ENCODE measurements around the gene INHBE. TPM values are rescaled to one million over a fixed set of nuclear protein-coding genes. Genes with fewer than 3 reads are reported as not detected.
"Not testable (repeated sequence)": the region's sequence is repeated elsewhere in the genome, so short reads cannot be mapped to it uniquely, and the experiment has no call there.

The INHBE gene
- total RNA-seq, 1 experiment from 2014 or later: 0.78 TPM

DNA sequence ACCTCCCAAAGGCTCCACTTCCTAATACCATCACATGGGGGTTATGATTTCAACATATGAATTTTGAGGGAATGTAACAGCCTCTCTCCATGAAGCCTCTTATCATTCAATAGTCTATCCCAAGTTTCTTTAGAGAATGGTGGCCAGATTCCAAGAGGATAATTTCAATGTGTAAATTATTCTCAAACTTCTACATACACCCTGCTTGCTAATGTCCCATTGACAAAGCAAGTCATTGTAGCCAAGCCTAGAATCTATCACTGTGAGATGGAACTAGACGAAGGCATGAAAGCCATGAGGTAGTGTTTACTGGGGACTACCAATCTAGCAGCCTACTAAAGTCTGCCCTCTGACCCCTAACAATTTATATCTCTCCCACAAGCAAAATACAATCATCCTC, 16.7 kb upstream of the INHBE start:
- no peak for DNase-seq (ENCODE audit: low spot score)
- in situ Hi-C loops (cut with HindIII; ENCODE audit: low sequenced_read_pairs): no loop called here

DNA sequence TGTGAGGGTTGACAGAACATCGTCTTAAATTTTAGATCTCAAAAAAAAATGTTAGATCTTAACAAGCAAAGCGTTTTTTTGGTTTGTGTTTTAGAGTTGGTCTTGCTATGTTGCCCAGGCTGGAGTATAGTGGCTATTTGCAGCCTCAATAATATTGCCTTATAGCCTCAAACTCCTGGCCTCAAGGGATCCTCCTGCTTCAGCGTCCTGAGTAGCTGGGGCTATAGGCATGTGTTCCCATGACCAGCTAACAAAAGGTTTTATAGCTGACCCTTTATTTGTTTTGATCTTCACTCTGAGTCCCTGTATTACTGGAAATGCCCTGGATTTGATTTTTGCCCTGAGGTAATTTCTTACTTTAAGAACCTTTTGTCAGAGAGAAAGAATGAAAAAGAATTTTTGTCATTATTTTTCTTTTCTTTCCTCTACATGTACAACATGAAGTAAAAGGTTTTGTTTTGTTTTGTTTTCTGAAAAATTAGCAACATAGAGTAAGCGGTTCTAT, 15.3 kb upstream of the INHBE start:
- no peak for DNase-seq (ENCODE audit: low spot score)
- in situ Hi-C loops (cut with HindIII; ENCODE audit: low sequenced_read_pairs): no loop called here

GRCh38 chr12:57441393-57441792, 13.7 kb upstream of the INHBE start:
- DNase-seq (ENCODE audit: low spot score); in situ Hi-C loops (cut with HindIII; ENCODE audit: low sequenced_read_pairs): not testable (repeated sequence)

DNA sequence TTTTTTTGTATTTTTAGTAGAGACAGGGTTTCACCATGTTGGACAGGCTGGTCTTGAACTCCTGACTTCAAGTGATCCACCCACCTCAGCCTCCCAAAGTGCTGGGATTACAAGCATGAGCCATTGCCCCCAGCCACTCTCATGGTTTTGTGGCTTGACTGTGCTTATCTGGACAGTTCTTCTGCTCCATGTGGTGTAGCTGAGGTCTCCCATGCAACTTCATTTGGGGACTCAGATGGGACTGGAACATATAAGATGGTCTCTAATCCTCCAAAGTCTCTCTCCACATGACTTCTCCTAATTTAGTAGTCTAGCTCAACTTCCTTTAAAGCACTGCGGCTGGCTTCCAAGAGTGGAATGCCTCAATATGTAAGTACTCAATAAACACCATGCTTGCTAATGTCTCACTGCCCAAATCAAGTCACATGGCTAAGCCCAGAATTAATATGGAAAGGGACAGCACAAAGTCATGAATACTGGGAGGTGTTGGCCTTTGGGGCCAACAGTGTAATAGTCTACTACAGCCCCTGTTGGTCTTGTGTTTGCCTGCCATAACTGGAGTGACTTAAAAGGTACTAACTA, 13.2 kb upstream of the INHBE start:
- no peak for DNase-seq (ENCODE audit: low spot score)
- in situ Hi-C loops (cut with HindIII; ENCODE audit: low sequenced_read_pairs): no loop called here

DNA sequence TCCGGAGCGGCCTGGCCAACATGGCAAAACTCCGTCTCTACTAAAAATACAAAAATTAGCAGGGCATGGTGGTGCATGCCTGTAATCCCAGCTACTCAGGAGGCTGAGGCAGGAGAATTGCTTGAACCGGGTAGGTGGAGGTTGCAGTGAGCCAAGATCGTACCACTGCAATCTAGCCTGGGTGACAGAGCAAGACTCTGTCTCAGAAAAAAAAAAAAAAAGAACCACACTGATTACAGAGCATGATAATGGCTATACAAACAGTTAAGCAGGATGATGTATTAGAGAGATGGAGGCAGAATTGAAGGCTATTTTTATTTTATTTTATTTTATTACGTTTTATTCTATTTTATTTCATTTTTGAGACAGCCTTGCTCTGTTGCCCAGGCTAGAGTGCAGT, 10.8 kb upstream of the INHBE start:
- in situ Hi-C loops (cut with HindIII; ENCODE audit: low sequenced_read_pairs): not testable (repeated sequence)

GRCh38 chr12:57444744-57445143, 10.4 kb upstream of the INHBE start:
- no peak for DNase-seq (ENCODE audit: low spot score)
- in situ Hi-C loops (cut with HindIII; ENCODE audit: low sequenced_read_pairs): no loop called here

More for the DNA sequence above, 10.8 kb upstream of the INHBE start:
- DNase-seq (ENCODE audit: low spot score): not testable (repeated sequence)

- in situ Hi-C loops (cut with HindIII; ENCODE audit: low sequenced_read_pairs): no loop called here
- no peak for DNase-seq (ENCODE audit: low spot score)
Observed at GRCh38 chr12:57446292-57446960, 8.7 kb upstream of the INHBE start.

GRCh38 chr12:57448669-57449068, 6.4 kb upstream of the INHBE start:
- in situ Hi-C loops (cut with HindIII; ENCODE audit: low sequenced_read_pairs): no loop called here
- no peak for DNase-seq (ENCODE audit: low spot score)

- in situ Hi-C loops (cut with HindIII; ENCODE audit: low sequenced_read_pairs): no loop called here
- DNase-seq (ENCODE audit: low spot score): no peak
Observed at GRCh38 chr12:57449375-57449774, 5.7 kb upstream of the INHBE start.

DNA sequence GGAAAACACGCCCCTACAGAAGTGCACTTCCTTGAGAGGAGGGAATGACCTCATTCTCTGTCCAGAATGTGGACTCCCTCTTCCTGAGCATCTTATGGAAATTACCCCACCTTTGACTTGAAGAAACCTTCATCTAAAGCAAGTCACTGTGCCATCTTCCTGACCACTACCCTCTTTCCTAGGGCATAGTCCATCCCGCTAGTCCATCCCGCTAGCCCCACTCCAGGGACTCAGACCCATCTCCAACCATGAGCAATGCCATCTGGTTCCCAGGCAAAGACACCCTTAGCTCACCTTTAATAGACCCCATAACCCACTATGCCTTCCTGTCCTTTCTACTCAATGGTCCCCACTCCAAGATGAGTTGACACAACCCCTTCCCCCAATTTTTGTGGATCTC, 5.0 kb upstream of the INHBE start:
- in situ Hi-C loops (cut with HindIII; ENCODE audit: low sequenced_read_pairs): no loop called here
- no peak for DNase-seq (ENCODE audit: low spot score)

- DNase-seq (ENCODE audit: low spot score): no peak
- in situ Hi-C loops (cut with HindIII; ENCODE audit: low sequenced_read_pairs): no loop called here
Observed at GRCh38 chr12:57451233-57451778, 3.8 kb upstream of the INHBE start.

GRCh38 chr12:57452181-57452936, 2.7 kb upstream of the INHBE start:
- peak; percentile 26 for DNase-seq (ENCODE audit: low spot score)
- in situ Hi-C loops (cut with HindIII; ENCODE audit: low sequenced_read_pairs): no loop called here

DNA sequence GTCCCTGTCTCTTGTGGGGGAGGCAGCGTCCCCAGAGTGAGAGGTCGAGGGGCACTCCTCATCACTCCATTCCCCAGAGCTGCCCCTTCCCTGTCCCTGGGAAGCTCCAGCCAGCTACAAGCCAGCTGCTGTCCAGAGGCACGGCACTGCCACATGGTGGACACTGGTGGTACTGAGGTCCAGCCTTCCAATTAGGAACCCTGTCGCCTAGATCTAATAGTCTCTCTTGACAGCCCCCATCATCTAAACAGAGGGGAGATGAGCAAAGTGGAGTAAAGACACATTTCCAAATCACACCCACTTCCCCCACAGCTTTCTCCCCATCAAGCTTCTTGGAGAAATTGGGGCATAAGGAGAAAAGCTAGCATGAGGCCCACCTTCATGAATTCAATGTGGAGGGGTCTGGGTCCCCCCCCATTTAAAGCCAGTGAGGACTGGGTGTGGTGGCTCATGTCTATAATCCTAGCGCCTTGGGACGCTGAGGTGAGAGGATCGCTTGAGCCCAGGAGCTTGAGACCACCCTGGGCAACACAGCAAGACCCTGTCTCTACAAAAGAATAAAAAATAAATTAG, 2.1 kb upstream of the INHBE start:
- in situ Hi-C loops (cut with HindIII; ENCODE audit: low sequenced_read_pairs): no loop called here
- peak; percentile 68 for DNase-seq (ENCODE audit: low spot score)

DNA sequence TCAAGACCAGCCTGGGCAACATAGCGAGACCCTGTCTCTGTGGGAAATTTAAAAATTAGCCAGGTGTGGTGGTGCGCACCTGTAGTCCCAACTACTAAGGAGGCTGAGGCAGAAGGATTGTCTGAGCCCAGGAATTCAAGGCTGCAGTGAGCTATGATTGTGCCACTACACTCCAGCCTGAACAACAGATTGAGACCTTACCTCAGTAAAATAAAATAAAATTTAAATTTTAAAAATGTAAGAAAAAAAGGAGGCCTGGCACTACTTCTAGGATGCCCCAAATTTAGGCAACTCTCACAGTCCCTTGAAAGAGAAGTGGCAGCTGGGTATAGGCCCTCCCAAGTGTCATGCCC, 918 bp upstream of the INHBE start:
- in situ Hi-C loops (cut with HindIII; ENCODE audit: low sequenced_read_pairs): no loop called here
- DNase-seq (ENCODE audit: low spot score): no peak

- peak; percentile 29 for DNase-seq (ENCODE audit: low spot score)
Observed at GRCh38 chr12:57455374-57456144, 452 bp downstream of the INHBE start.

DNA sequence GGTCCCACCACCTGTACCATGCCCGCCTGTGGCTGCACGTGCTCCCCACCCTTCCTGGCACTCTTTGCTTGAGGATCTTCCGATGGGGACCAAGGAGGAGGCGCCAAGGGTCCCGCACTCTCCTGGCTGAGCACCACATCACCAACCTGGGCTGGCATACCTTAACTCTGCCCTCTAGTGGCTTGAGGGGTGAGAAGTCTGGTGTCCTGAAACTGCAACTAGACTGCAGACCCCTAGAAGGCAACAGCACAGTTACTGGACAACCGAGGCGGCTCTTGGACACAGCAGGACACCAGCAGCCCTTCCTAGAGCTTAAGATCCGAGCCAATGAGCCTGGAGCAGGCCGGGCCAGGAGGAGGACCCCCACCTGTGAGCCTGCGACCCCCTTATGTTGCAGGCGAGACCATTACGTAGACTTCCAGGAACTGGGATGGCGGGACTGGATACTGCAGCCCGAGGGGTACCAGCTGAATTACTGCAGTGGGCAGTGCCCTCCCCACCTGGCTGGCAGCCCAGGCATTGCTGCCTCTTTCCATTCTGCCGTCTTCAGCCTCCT, 1.1 kb downstream of the INHBE start:
- DNase-seq (ENCODE audit: low spot score): peak; percentile 78
- in situ Hi-C loops (cut with HindIII; ENCODE audit: low sequenced_read_pairs): no loop called here

More at GRCh38 chr12:57455374-57456144, 452 bp downstream of the INHBE start:
- in situ Hi-C loops (cut with HindIII; ENCODE audit: low sequenced_read_pairs): no loop called here

DNA sequence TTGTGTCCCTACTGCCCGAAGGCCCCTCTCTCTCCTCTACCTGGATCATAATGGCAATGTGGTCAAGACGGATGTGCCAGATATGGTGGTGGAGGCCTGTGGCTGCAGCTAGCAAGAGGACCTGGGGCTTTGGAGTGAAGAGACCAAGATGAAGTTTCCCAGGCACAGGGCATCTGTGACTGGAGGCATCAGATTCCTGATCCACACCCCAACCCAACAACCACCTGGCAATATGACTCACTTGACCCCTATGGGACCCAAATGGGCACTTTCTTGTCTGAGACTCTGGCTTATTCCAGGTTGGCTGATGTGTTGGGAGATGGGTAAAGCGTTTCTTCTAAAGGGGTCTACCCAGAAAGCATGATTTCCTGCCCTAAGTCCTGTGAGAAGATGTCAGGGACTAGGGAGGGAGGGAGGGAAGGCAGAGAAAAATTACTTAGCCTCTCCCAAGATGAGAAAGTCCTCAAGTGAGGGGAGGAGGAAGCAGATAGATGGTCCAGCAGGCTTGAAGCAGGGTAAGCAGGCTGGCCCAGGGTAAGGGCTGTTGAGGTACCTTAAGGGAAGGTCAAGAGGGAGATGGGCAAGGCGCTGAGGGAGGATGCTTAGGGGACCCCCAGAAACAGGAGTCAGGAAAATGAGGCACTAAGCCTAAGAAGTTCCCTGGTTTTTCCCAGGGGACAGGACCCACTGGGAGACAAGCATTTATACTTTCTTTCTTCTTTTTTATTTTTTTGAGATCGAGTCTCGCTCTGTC, 1.8 kb downstream of the INHBE start:
- no peak for DNase-seq (ENCODE audit: low spot score)
- in situ Hi-C loops (cut with HindIII; ENCODE audit: low sequenced_read_pairs): no loop called here

DNA sequence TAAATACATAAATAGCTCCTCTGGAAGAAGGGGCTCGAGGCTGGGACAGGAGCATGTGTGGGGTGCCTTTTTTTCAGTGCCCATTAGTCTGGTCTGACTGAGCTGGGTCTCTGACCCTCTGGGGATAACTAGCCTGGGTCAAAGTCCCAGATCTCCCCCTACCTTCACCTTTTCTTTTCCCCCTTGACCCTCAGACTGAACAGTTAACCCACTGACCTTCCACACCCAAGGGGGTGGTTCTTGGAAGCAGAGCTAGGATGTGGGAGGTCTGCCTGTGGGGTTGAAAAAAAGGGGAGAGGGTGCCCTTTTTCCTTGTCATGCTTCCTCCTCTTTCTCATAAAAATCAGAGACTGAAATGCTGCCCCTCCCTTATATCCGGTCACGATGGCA, 3.6 kb downstream of the INHBE start:
- DNase-seq (ENCODE audit: low spot score): no peak
- in situ Hi-C loops (cut with HindIII; ENCODE audit: low sequenced_read_pairs): no loop called here
